CD14-positive monocyte (primary cell): ENCODE measurements around the gene ZNF90. TPM values are rescaled to one million over a fixed set of nuclear protein-coding genes. Genes with fewer than 3 reads are reported as not detected.
A peak's percentile ranks its signal among the peaks of the same experiment; 100 is the strongest.

Source experiments
- DNase-seq, 3 donors: peaks; one replicate each; pipeline ENCODE4 v3.0.0-alpha.2; 2011 to 2022
- H2AFZ ChIP-seq: 2 replicates; pipeline ENCODE4 v1.6.0; 2012; ENCODE audit warnings: mild to moderate bottlenecking, low read depth, low read length, inconsistent platforms; ENCODE audit not compliant: insufficient read depth, poor library complexity, severe bottlenecking
- H3K27ac ChIP-seq, 2 donors: 1 replicate in 1 of 2; 2 replicates in 1 of 2; pipeline ENCODE4 v1.5.1; 2012 to 2013; ENCODE audit warnings: low read length in 2 of 2, control low read depth in 1 of 2, inconsistent platforms in 1 of 2, low read depth in 1 of 2, mild to moderate bottlenecking in 1 of 2
- H3K27me3 ChIP-seq, 2 donors: one replicate each; pipeline versions ENCODE4 v1.6.0 to v1.6.1; 2011 to 2013; ENCODE audit warnings: low read length in 2 of 2; ENCODE audit not compliant: control insufficient read depth in 2 of 2, insufficient read depth in 2 of 2
- H3K36me3 ChIP-seq, 2 donors: replicated peaks in 1 of 2; 1 replicate in 1 of 2; 2 replicates in 1 of 2; pipeline versions ENCODE4 v1.5.1 to v1.6.1; 2012 to 2013; ENCODE audit warnings: low read length in 2 of 2, control low read depth in 1 of 2, inconsistent platforms in 1 of 2, mild to moderate bottlenecking in 1 of 2; ENCODE audit not compliant: insufficient read depth in 2 of 2, control insufficient read depth in 1 of 2
- H3K4me1 ChIP-seq, 2 donors: 1 replicate in 1 of 2; 2 replicates in 1 of 2; pipeline versions ENCODE4 v1.5.1 to v1.6.1; 2012 to 2013; ENCODE audit warnings: low read length in 2 of 2, control low read depth in 1 of 2, inconsistent platforms in 1 of 2, mild to moderate bottlenecking in 1 of 2, moderate library complexity in 1 of 2; ENCODE audit not compliant: insufficient read depth in 2 of 2, control insufficient read depth in 1 of 2
- H3K4me2 ChIP-seq: replicated peaks from 2 replicates; pipeline ENCODE3; 2012; ENCODE audit warnings: low read length, moderate library complexity, mild to moderate bottlenecking; ENCODE audit not compliant: poor library complexity, severe bottlenecking; ENCODE audit errors: extremely low read depth
- H3K4me3 ChIP-seq, 3 experiments: fragments of 200-600 bp in 1 of 3; sonication (generic) in 1 of 3; replicated peaks in 1 of 3; 1 replicate in 2 of 3; 2 replicates in 1 of 3; pipeline ENCODE4 v1.5.1; 2011 to 2013; ENCODE audit warnings: low read length in 3 of 3, mild to moderate bottlenecking in 3 of 3, control low read depth in 2 of 3, low read depth in 2 of 3, inconsistent platforms in 1 of 3, moderate library complexity in 1 of 3
- H3K79me2 ChIP-seq: 2 replicates; pipeline ENCODE4 v1.6.0; 2012; ENCODE audit warnings: mild to moderate bottlenecking, control low read depth, inconsistent platforms, low read length, moderate library complexity; ENCODE audit not compliant: insufficient read depth
- H3K9ac ChIP-seq: 2 replicates; pipeline ENCODE4 v1.6.0; 2017; ENCODE audit warnings: low read length, mild to moderate bottlenecking; ENCODE audit not compliant: insufficient read depth, poor library complexity, severe bottlenecking
- H3K9me3 ChIP-seq, 2 donors: replicated peaks in 1 of 2; 1 replicate in 1 of 2; 2 replicates in 1 of 2; pipeline versions ENCODE4 v1.5.1 to v1.6.1; 2012 to 2013; ENCODE audit warnings: low read length in 2 of 2, control low read depth in 1 of 2; ENCODE audit not compliant: control insufficient read depth in 1 of 2, insufficient read depth in 1 of 2
- H4K20me1 ChIP-seq: 2 replicates; pipeline ENCODE4 v1.6.0; 2012; ENCODE audit warnings: mild to moderate bottlenecking, low read length, control low read depth, moderate library complexity; ENCODE audit not compliant: insufficient read depth
- H3K27ac Mint-ChIP-seq, 7 donors: one replicate each; pipeline ENCODE4 v1.8.0; 2020; ENCODE audit warnings: mild to moderate bottlenecking in 7 of 7, mixed read lengths in 7 of 7, moderate library complexity in 6 of 7, inconsistent platforms in 2 of 7
- H3K27me3 Mint-ChIP-seq, 3 donors: one replicate each; pipeline ENCODE4 v1.8.0; 2021 to 2022; ENCODE audit warnings: low read depth in 3 of 3, mild to moderate bottlenecking in 3 of 3, mixed read lengths in 3 of 3, moderate library complexity in 3 of 3, inconsistent platforms in 1 of 3
- H3K36me3 Mint-ChIP-seq, 2 donors: one replicate each; pipeline ENCODE4 v1.8.0; 2020; ENCODE audit warnings: mixed read lengths in 2 of 2, inconsistent platforms in 1 of 2, mild to moderate bottlenecking in 1 of 2
- H3K4me1 Mint-ChIP-seq: one replicate; pipeline ENCODE4 v1.8.0; 2020; ENCODE audit warnings: mild to moderate bottlenecking, mixed read lengths
- H3K4me3 Mint-ChIP-seq, 2 donors: one replicate each; pipeline ENCODE4 v1.8.0; 2020; ENCODE audit warnings: mild to moderate bottlenecking in 2 of 2, mixed read lengths in 2 of 2, moderate library complexity in 1 of 2
- H3K9me3 Mint-ChIP-seq, 7 donors: one replicate each; pipeline ENCODE4 v1.8.0; 2020 to 2022; ENCODE audit warnings: mixed read lengths in 7 of 7, mild to moderate bottlenecking in 6 of 7, moderate library complexity in 6 of 7, inconsistent platforms in 2 of 7
- WGBS: methylation state at CpG from one replicate; pipeline ENCODE4 v1.1.5; 2013; ENCODE audit warnings: missing lambda C conversion rate; ENCODE audit not compliant: insufficient coverage; 5-methylcytosine and 5-hydroxymethylcytosine counted together
- intact Hi-C, 2 donors: fragments of 100-400 bp; cut with micrococcal nuclease; formaldehyde crosslinking; loops; one replicate each; pipeline versions ENCODE4 v1.15.0 to v1.15.1; 2023
- polyA plus RNA-seq, 3 donors: library from polyadenylated mRNA; depleted of rRNA in 1 of 3; unstranded in 2 of 3; stranded (reverse) in 1 of 3; fragments of 300-500 nt in 2 of 3; fragments of >200 nt in 1 of 3; fragmentation: Illumina TruSeq in 2 of 3; gene quantifications; 1 replicate in 2 of 3; 2 replicates in 1 of 3; pipeline ENCODE4 v1.2.3, GENCODE V29; 2012 to 2021
- TF ChIP-seq, protein P1 (sequence below): fragments of 200-600 bp; IDR thresholded peaks from one replicate; pipeline ENCODE4 v1.8.0; 2022; ENCODE audit warnings: antibody characterized with exemption, mild to moderate bottlenecking

Gene ZNF90
- polyA plus RNA-seq, 3 donors: 0.59 TPM; not detected in 2

- H3K27ac Mint-ChIP-seq: peak overlapping the region in 2 of 7 donors; percentile 14 to 37
Measured at GRCh38 chr19:20078581-20079031, 806 bp downstream of the ZNF90 start.

DNA sequence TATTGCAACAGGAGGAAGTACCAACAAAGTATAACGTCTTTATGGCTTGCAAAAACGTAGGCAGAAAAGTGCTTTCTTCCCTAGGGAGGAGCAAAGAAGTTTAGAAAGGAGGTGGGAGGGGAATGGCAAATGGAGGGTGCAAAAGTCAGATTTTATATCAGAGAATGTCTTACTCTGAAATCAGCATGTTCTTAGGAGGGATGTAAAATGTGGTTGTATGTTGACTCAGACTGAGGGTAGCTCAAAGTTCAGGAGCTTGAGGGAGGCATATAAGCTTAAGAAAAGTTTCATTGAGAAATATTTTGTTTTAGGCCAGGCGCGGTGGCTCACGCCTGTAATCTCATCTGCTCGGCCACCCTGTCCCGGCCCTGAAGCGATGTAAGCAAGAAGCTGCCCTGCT, 1.7 kb downstream of the ZNF90 start:
- H3K4me1 Mint-ChIP-seq: peaks cover 18% of the 10 kb centered on the region
- intact Hi-C loops: no loop called here
- Histone ChIP-seq H2AFZ (peak overlapping the region; percentile 81), H3K4me2 (peak overlapping the region; percentile 81), H3K79me2 (peaks cover 27% of the 10 kb centered on the region), H4K20me1 (no peaks in the 10 kb centered on the region), H3K9me3 (peaks cover 77% of the 10 kb centered on the region in 2 donors), H3K27me3 (no peaks in the 10 kb centered on the region), H3K36me3 (peaks cover 0 to 25% of the 10 kb centered on the region in 2 donors), H3K27ac (no peak overlapping the region), H3K4me1 (peaks cover 12 to 17% of the 10 kb centered on the region in 2 donors), H3K9ac (no peak overlapping the region), H3K4me3 (peak overlapping the region in 1 of 3 experiments; percentile 77)
- H3K27ac Mint-ChIP-seq: no peak overlapping the region
- H3K27me3 Mint-ChIP-seq: peaks cover 0 to 2% (median 1%) of the 10 kb centered on the region in 3 donors
- no peak for DNase-seq
- TF ChIP-seq, protein P1, sequence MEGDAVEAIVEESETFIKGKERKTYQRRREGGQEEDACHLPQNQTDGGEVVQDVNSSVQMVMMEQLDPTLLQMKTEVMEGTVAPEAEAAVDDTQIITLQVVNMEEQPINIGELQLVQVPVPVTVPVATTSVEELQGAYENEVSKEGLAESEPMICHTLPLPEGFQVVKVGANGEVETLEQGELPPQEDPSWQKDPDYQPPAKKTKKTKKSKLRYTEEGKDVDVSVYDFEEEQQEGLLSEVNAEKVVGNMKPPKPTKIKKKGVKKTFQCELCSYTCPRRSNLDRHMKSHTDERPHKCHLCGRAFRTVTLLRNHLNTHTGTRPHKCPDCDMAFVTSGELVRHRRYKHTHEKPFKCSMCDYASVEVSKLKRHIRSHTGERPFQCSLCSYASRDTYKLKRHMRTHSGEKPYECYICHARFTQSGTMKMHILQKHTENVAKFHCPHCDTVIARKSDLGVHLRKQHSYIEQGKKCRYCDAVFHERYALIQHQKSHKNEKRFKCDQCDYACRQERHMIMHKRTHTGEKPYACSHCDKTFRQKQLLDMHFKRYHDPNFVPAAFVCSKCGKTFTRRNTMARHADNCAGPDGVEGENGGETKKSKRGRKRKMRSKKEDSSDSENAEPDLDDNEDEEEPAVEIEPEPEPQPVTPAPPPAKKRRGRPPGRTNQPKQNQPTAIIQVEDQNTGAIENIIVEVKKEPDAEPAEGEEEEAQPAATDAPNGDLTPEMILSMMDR: no peak
- H3K4me3 Mint-ChIP-seq: no peak overlapping the region
- peaks cover 23 to 39% of the 10 kb centered on the region in 2 donors for H3K36me3 Mint-ChIP-seq
- 89% methylated on average over 8 of the region's 8 CpGs for WGBS
- H3K9me3 Mint-ChIP-seq: peaks cover 54 to 93% (median 83%) of the 10 kb centered on the region in 7 donors

More at GRCh38 chr19:20078581-20079031, 806 bp downstream of the ZNF90 start:
- peak overlapping the region; percentile 81 for H3K4me2 ChIP-seq
- H3K36me3 Mint-ChIP-seq: peaks cover 21 to 35% of the 10 kb centered on the region in 2 donors
- TF ChIP-seq, protein P1: no peak
- peak overlapping the region in 1 of 2 donors; percentile 48 for H3K27ac ChIP-seq
- intact Hi-C loops: no loop called here
- H3K4me3 Mint-ChIP-seq: peak overlapping the region; percentile 85 to 93
- 5% methylated on average over 10 of the region's 19 CpGs for WGBS
- H3K9me3 ChIP-seq: peaks cover 78% of the 10 kb centered on the region in 2 donors
- DNase-seq: no peak
- no peaks in the 10 kb centered on the region for H4K20me1 ChIP-seq
- H3K27me3 Mint-ChIP-seq: peaks cover 0 to 2% (median 1%) of the 10 kb centered on the region in 3 donors
- no peaks in the 10 kb centered on the region for H3K27me3 ChIP-seq
- peaks cover 26% of the 10 kb centered on the region for H3K79me2 ChIP-seq
- peak overlapping the region; percentile 81 for H2AFZ ChIP-seq
- H3K36me3 ChIP-seq: peaks cover 0 to 21% of the 10 kb centered on the region in 2 donors
- peak overlapping the region; percentile 56 for H3K9ac ChIP-seq
- H3K4me1 ChIP-seq: peaks cover 12 to 17% of the 10 kb centered on the region in 2 donors
- H3K9me3 Mint-ChIP-seq: peaks cover 48 to 93% (median 82%) of the 10 kb centered on the region in 7 donors
- peak overlapping the region; percentile 35 to 77 (median 54) for H3K4me3 ChIP-seq
- H3K4me1 Mint-ChIP-seq: peaks cover 18% of the 10 kb centered on the region
